GM12873 (cell line): Measurements from ENCODE around the gene FLRT3.

Experiments used
- CTCF ChIP-seq: IDR thresholded peaks from 2 replicates; pipeline ENCODE4 v1.5.1; 2012; ENCODE audit warnings: low read depth, mild to moderate bottlenecking, moderate library complexity, low read length, control low read depth; ENCODE audit not compliant: insufficient read depth; ENCODE audit errors: missing control alignments

Gene FLRT3

GRCh38 chr20:14303106-14303505 is 34.3 kb downstream of the FLRT3 start:
- no peak for TF ChIP-seq CTCF

- no peak for TF ChIP-seq CTCF
These were observed 37.6 kb downstream of the FLRT3 start for GRCh38 chr20:14299831-14300230.

- no peak for TF ChIP-seq CTCF
These were observed 41.6 kb downstream of the FLRT3 start for GRCh38 chr20:14295770-14296309.

- no peak for TF ChIP-seq CTCF
These were observed 42.2 kb downstream of the FLRT3 start for GRCh38 chr20:14295238-14295637.

- no peak for TF ChIP-seq CTCF
These were observed 45.9 kb downstream of the FLRT3 start for GRCh38 chr20:14291502-14291901.

- TF ChIP-seq CTCF, result no peak
These were observed 48.8 kb downstream of the FLRT3 start for GRCh38 chr20:14288341-14289330.

- TF ChIP-seq CTCF, result no peak
These were observed 53.0 kb downstream of the FLRT3 start for GRCh38 chr20:14284443-14284842.
